ENCODE data around the gene FGF12.

The FGF12 gene

GRCh38 chr3:192651836-192652512 is 75.4 kb downstream of the FGF12 start:
- Histone ChIP-seq H3K36me3 (ENCODE audit: insufficient read depth, low read length) (no peaks in the 10 kb centered on the region), H3F3A (ENCODE audit: insufficient read depth, low read length) (no peaks in the 10 kb centered on the region), H3K4me2 (ENCODE audit: low read length) (no peak overlapping the region), H3K27me3 (ENCODE audit: insufficient read depth, low read length) (no peaks in the 10 kb centered on the region), H3K9me3 (ENCODE audit: low read length) (no peaks in the 10 kb centered on the region), H3K9me2 (ENCODE audit: low read depth, low read length) (no peaks in the 10 kb centered on the region), H3K4me3 (ENCODE audit: low read depth, low read length, poor library complexity, severe bottlenecking) (no peak overlapping the region), H3K79me2 (ENCODE audit: insufficient read depth, low read length) (no peaks in the 10 kb centered on the region), H3K9ac (ENCODE audit: low read length) (no peak overlapping the region), H2AFZ (ENCODE audit: low read length) (no peak overlapping the region), H4K20me1 (ENCODE audit: insufficient read depth, low read length) (no peaks in the 10 kb centered on the region), H3K27ac (ENCODE audit: low read depth, low read length, poor library complexity, severe bottlenecking) (no peak overlapping the region), H3K4me1 (ENCODE audit: insufficient read depth, low read length, severe bottlenecking) (no peaks in the 10 kb centered on the region)
- no peak for TF ChIP-seq EZH2 (IDR thresholded peaks at IDR 0.05; ENCODE audit: borderline replicate concordance, low read length)
- TF ChIP-seq, protein P1, sequence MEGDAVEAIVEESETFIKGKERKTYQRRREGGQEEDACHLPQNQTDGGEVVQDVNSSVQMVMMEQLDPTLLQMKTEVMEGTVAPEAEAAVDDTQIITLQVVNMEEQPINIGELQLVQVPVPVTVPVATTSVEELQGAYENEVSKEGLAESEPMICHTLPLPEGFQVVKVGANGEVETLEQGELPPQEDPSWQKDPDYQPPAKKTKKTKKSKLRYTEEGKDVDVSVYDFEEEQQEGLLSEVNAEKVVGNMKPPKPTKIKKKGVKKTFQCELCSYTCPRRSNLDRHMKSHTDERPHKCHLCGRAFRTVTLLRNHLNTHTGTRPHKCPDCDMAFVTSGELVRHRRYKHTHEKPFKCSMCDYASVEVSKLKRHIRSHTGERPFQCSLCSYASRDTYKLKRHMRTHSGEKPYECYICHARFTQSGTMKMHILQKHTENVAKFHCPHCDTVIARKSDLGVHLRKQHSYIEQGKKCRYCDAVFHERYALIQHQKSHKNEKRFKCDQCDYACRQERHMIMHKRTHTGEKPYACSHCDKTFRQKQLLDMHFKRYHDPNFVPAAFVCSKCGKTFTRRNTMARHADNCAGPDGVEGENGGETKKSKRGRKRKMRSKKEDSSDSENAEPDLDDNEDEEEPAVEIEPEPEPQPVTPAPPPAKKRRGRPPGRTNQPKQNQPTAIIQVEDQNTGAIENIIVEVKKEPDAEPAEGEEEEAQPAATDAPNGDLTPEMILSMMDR (IDR thresholded peaks at IDR 0.05; ENCODE audit: low read length), result no peak

DNA sequence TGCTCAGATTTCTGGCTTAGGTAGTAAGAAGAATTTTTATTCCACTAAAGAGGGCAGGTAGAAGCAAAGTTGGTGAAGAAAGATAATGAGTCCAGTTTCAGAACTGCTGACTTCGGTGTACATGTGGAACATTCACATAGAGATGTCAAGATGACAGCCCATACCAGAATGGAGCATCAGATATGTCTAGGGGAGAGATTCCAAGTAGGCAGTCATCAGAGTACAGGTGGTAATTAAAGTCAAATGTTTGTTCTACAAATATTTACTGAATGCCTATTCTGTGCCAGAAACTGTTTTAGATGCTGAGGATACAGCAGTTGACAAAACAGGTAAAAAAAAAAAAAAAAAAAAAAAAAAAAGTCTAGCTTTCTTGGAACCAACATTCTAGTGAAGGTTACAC is 81.9 kb downstream of the FGF12 start:
- H3F3A ChIP-seq (ENCODE audit: insufficient read depth, low read length), result no peaks in the 10 kb centered on the region
- no peak overlapping the region for H2AFZ ChIP-seq (ENCODE audit: low read length)
- H3K36me3 ChIP-seq (ENCODE audit: insufficient read depth, low read length), result no peaks in the 10 kb centered on the region
- no peaks in the 10 kb centered on the region for H4K20me1 ChIP-seq (ENCODE audit: insufficient read depth, low read length)
- H3K9ac ChIP-seq (ENCODE audit: low read length), result no peak overlapping the region
- TF ChIP-seq, protein P1 (IDR thresholded peaks at IDR 0.05; ENCODE audit: low read length), result no peak
- TF ChIP-seq EZH2 (IDR thresholded peaks at IDR 0.05; ENCODE audit: borderline replicate concordance, low read length), result no peak
- H3K9me3 ChIP-seq (ENCODE audit: low read length), result no peaks in the 10 kb centered on the region
- H3K4me2 ChIP-seq (ENCODE audit: low read length), result no peak overlapping the region
- H3K4me1 ChIP-seq (ENCODE audit: insufficient read depth, low read length, severe bottlenecking), result no peaks in the 10 kb centered on the region
- no peaks in the 10 kb centered on the region for H3K79me2 ChIP-seq (ENCODE audit: insufficient read depth, low read length)
- no peaks in the 10 kb centered on the region for H3K9me2 ChIP-seq (ENCODE audit: low read depth, low read length)
- no peaks in the 10 kb centered on the region for H3K27me3 ChIP-seq (ENCODE audit: insufficient read depth, low read length)
- no peak overlapping the region for H3K27ac ChIP-seq (ENCODE audit: low read depth, low read length, poor library complexity, severe bottlenecking)
- no peak overlapping the region for H3K4me3 ChIP-seq (ENCODE audit: low read depth, low read length, poor library complexity, severe bottlenecking)

- H3K9ac ChIP-seq (ENCODE audit: low read length), result no peak overlapping the region
- H3K4me1 ChIP-seq (ENCODE audit: insufficient read depth, low read length, severe bottlenecking), result no peaks in the 10 kb centered on the region
- H3K9me2 ChIP-seq (ENCODE audit: low read depth, low read length), result no peaks in the 10 kb centered on the region
- no peak for TF ChIP-seq EZH2 (IDR thresholded peaks at IDR 0.05; ENCODE audit: borderline replicate concordance, low read length)
- TF ChIP-seq, protein P1 (IDR thresholded peaks at IDR 0.05; ENCODE audit: low read length), result no peak
- H3F3A ChIP-seq (ENCODE audit: insufficient read depth, low read length), result no peaks in the 10 kb centered on the region
- H3K79me2 ChIP-seq (ENCODE audit: insufficient read depth, low read length), result no peaks in the 10 kb centered on the region
- no peak overlapping the region for H3K27ac ChIP-seq (ENCODE audit: low read depth, low read length, poor library complexity, severe bottlenecking)
- no peaks in the 10 kb centered on the region for H3K9me3 ChIP-seq (ENCODE audit: low read length)
- no peak overlapping the region for H3K4me3 ChIP-seq (ENCODE audit: low read depth, low read length, poor library complexity, severe bottlenecking)
- H2AFZ ChIP-seq (ENCODE audit: low read length), result no peak overlapping the region
- no peaks in the 10 kb centered on the region for H3K27me3 ChIP-seq (ENCODE audit: insufficient read depth, low read length)
- H3K36me3 ChIP-seq (ENCODE audit: insufficient read depth, low read length), result no peaks in the 10 kb centered on the region
- no peaks in the 10 kb centered on the region for H4K20me1 ChIP-seq (ENCODE audit: insufficient read depth, low read length)
- H3K4me2 ChIP-seq (ENCODE audit: low read length), result no peak overlapping the region
These were observed 84.7 kb downstream of the FGF12 start for GRCh38 chr3:192642651-192643050.
